A204.1 (cell line): ENCODE data around the gene NEU4.

ENCODE experiments used
- FAIRE-seq: peaks from 2 replicates; lab custom pipeline; 2012; peaks lifted over from hg19 to GRCh38; lab: Jason Lieb, UNC

Gene NEU4

GRCh38 chr2:241835611-241836010 is 26.6 kb downstream of the NEU4 start:
- no peak for FAIRE-seq

GRCh38 chr2:241836292-241836691 is 27.3 kb downstream of the NEU4 start:
- FAIRE-seq: no peak

- no peak for FAIRE-seq
Observed at GRCh38 chr2:241837197-241837965, 28.4 kb downstream of the NEU4 start.

GRCh38 chr2:241841181-241842066 is 32.4 kb downstream of the NEU4 start:
- FAIRE-seq: no peak

- FAIRE-seq: no peak
Observed at GRCh38 chr2:241842067-241842415, 33.0 kb downstream of the NEU4 start.

- no peak for FAIRE-seq
Observed at GRCh38 chr2:241842620-241843211, 33.7 kb downstream of the NEU4 start.

- FAIRE-seq: no peak
Observed at GRCh38 chr2:241843321-241844065, 34.5 kb downstream of the NEU4 start.

- FAIRE-seq: no peak
Observed at GRCh38 chr2:241844066-241844728, 35.2 kb downstream of the NEU4 start.

GRCh38 chr2:241844831-241845578 is 36.0 kb downstream of the NEU4 start:
- FAIRE-seq: no peak

- FAIRE-seq: no peak
Observed at GRCh38 chr2:241846406-241846805, 37.4 kb downstream of the NEU4 start.

GRCh38 chr2:241848761-241849615 is 40.0 kb downstream of the NEU4 start:
- no peak for FAIRE-seq

GRCh38 chr2:241849616-241850543 is 40.9 kb downstream of the NEU4 start:
- no peak for FAIRE-seq

- no peak for FAIRE-seq
Observed at GRCh38 chr2:241850544-241851324, 41.7 kb downstream of the NEU4 start.

- no peak for FAIRE-seq
Observed at GRCh38 chr2:241851325-241852115, 42.5 kb downstream of the NEU4 start.

GRCh38 chr2:241852116-241852980 is 43.4 kb downstream of the NEU4 start:
- FAIRE-seq: no peak

GRCh38 chr2:241852981-241853631 is 44.1 kb downstream of the NEU4 start:
- FAIRE-seq: no peak
